ENCODE results near the gene LAMA3. TPM values are rescaled to one million over a fixed set of nuclear protein-coding genes. Genes with fewer than 3 reads are reported as not detected.

The LAMA3 gene
- total and polyA plus RNA-seq, 2 experiments from 2014 or later, result 3.9 to 4.9 TPM

GRCh38 chr18:23718243-23718720 is 29.0 kb downstream of the LAMA3 start (continued):
- TF ChIP-seq CTCF (conservative IDR thresholded peaks at IDR 0.05; ENCODE audit: low read depth in 2 of 2) (no peak), EZH2phosphoT487 (IDR thresholded peaks at IDR 0.05; ENCODE audit: unreplicated experiment) (no peak), JUNB (IDR thresholded peaks at IDR 0.05; ENCODE audit: unreplicated experiment) (no peak), ZNF331 (CRISPR knock-in tag; IDR thresholded peaks at IDR 0.05; ENCODE audit: low read depth) (no peak), NANOG (IDR thresholded peaks at IDR 0.05; ENCODE audit: borderline replicate concordance) (no peak), ETS1 (IDR thresholded peaks at IDR 0.05) (no peak), STAT1 (IDR thresholded peaks at IDR 0.05; ENCODE audit: unreplicated experiment) (no peak), ZNF114 (CRISPR knock-in tag; IDR thresholded peaks at IDR 0.05) (no peak), POLR2AphosphoS5 (IDR thresholded peaks at IDR 0.05; ENCODE audit: low read depth) (no peak), EZH2 (IDR thresholded peaks at IDR 0.05; ENCODE audit: low read depth, unreplicated experiment) (no peak)

DNA sequence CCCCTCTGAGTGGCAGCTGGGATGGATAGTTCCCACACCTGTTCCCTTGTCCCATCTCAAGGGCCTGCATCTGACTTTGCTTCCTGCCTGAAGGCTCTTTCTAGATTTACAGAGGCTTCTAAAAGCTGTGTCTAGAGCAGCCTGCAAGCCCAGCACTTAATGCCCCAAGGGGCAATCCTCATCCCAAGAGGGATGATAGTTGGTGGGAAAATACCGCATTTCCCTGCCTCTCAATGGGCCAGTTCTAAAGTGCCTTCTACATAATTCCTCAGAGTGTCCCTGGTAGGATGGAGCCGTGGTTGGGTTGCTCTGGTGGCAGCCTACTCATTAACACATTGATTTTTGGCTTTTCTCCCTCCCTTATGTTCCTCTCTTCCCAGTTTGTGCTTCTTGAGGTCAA is 29.5 kb downstream of the LAMA3 start:
- no peaks in the 10 kb centered on the region for H3K27me3 Mint-ChIP-seq (ENCODE audit: insufficient read depth, low read depth, poor library complexity)
- Histone ChIP-seq H3F3A (replicated peaks; ENCODE audit: low read depth) (no peaks in the 10 kb centered on the region), H3K9me2 (ENCODE audit: insufficient read depth) (peaks cover 3% of the 10 kb centered on the region; the same call in 1 of the 2 replicates), H3K36me3 (ENCODE audit: insufficient read depth) (no peaks in the 10 kb centered on the region), H3K27me3 (ENCODE audit: insufficient read depth) (no peaks in the 10 kb centered on the region), H3K27ac (ENCODE audit: low read depth) (no peak overlapping the region), H3K4me3 (no peak overlapping the region), H3K4me2 (no peak overlapping the region), H3K4me1 (ENCODE audit: insufficient read depth) (no peaks in the 10 kb centered on the region), H2AFZ (no peak overlapping the region), H3K79me2 (replicated peaks; ENCODE audit: insufficient read depth) (no peaks in the 10 kb centered on the region), H4K20me1 (replicated peaks; ENCODE audit: insufficient read depth) (no peaks in the 10 kb centered on the region)
- no peaks in the 10 kb centered on the region for H3K36me3 Mint-ChIP-seq (ENCODE audit: low read depth)
- H3K27ac Mint-ChIP-seq, result no peak overlapping the region
- no peak for ATAC-seq
- H3K4me3 Mint-ChIP-seq, result no peak overlapping the region
- H3K9me3 Mint-ChIP-seq, result no peaks in the 10 kb centered on the region
- H3K4me1 Mint-ChIP-seq, result peaks cover 2% of the 10 kb centered on the region; the same call in 2 of the 3 replicates
- DNase-seq (ENCODE audit: low spot score), result no peak
- no peak for TF ChIP-seq EZH2 (IDR thresholded peaks at IDR 0.05; ENCODE audit: low read depth, unreplicated experiment)
- TF ChIP-seq CTCF (conservative IDR thresholded peaks at IDR 0.05; ENCODE audit: low read depth in 2 of 2), result no peak
- no peak for TF ChIP-seq EZH2phosphoT487 (IDR thresholded peaks at IDR 0.05; ENCODE audit: unreplicated experiment)
- no peak for TF ChIP-seq REST (IDR thresholded peaks at IDR 0.05; ENCODE audit: unreplicated experiment)
- TF ChIP-seq JUNB (IDR thresholded peaks at IDR 0.05; ENCODE audit: unreplicated experiment), result no peak
- no peak for TF ChIP-seq STAT1 (IDR thresholded peaks at IDR 0.05; ENCODE audit: unreplicated experiment)
- TF ChIP-seq NANOG (IDR thresholded peaks at IDR 0.05; ENCODE audit: borderline replicate concordance), result no peak
- TF ChIP-seq ZNF114 (CRISPR knock-in tag; IDR thresholded peaks at IDR 0.05), result no peak
- TF ChIP-seq POLR2AphosphoS5 (IDR thresholded peaks at IDR 0.05; ENCODE audit: low read depth), result no peak
